ENCODE results near the gene STK24.
A peak's percentile ranks its signal among the peaks of the same experiment; 100 is the strongest.

Gene STK24

DNA sequence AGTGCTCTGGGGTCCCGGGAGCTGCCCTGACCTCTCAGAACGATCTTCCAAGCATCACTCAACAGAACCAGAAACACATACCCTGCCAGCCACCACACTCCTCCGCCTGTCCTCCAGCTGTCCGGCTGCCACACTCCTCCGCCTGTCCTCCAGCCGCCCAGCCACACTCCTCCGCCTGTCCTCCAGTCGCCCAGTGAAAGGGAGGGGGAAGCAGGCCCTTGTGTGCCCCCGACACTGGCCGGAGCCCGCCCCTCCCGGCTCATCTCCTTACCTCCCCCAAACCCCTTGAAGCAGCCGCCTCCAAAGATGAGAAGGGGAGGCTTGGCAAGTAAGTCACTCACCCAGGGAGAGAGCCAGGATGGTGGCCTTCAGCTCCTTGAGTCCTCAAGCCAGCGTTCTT lies 40.2 kb downstream of the STK24 start:
- H2BK15ac ChIP-seq (ENCODE audit: low read length): no peak overlapping the region
- DNase-seq (ENCODE audit: low spot score): no peak
- H2BK120ac ChIP-seq (ENCODE audit: low read depth, low read length): peak overlapping the region; percentile 47
- H3K27me3 ChIP-seq (ENCODE audit: control insufficient read depth in 3 of 3, insufficient read depth in 3 of 3, low read depth in 1 of 3, low read length in 3 of 3): no peaks in the 10 kb centered on the region
- H3K79me1 ChIP-seq (ENCODE audit: low read depth, low read length): peaks cover 25% of the 10 kb centered on the region
- H3K4me2 ChIP-seq (ENCODE audit: insufficient read depth, low read length, poor library complexity, severe bottlenecking): no peak overlapping the region
- no peak overlapping the region for H3K4me3 ChIP-seq (ENCODE audit: low read length in 2 of 2)
- H3K23ac ChIP-seq (ENCODE audit: low read depth, low read length, poor library complexity): peak overlapping the region; percentile 45
- H2AK5ac ChIP-seq (ENCODE audit: low read depth, low read length): no peak overlapping the region
- no peak overlapping the region for H2BK5ac ChIP-seq (ENCODE audit: low read length)
- H3K18ac ChIP-seq (ENCODE audit: low read length): peak overlapping the region; percentile 77
- H3K14ac ChIP-seq (ENCODE audit: low read length): no peak overlapping the region
- H3K27ac ChIP-seq (replicated peaks; ENCODE audit: low read length): no peak overlapping the region
- peaks cover 2 to 4% of the 10 kb centered on the region in 2 donors for H3K9me3 ChIP-seq (replicated peaks in 1 of 2; ENCODE audit: control insufficient read depth in 2 of 2, insufficient read depth in 1 of 2, low read depth in 1 of 2, low read length in 2 of 2)
- no peak overlapping the region for H4K91ac ChIP-seq (ENCODE audit: low read depth, low read length, poor library complexity)
- peaks cover 1 to 20% of the 10 kb centered on the region in 2 donors for H3K36me3 ChIP-seq (replicated peaks in 1 of 2; ENCODE audit: control insufficient read depth in 2 of 2, insufficient read depth in 2 of 2, low read length in 2 of 2)
- H2AFZ ChIP-seq (ENCODE audit: low read length): no peak overlapping the region
- no peak overlapping the region for H3K4ac ChIP-seq (ENCODE audit: low read length)
- peak overlapping the region; percentile 50 for H3K9ac ChIP-seq (ENCODE audit: low read depth, low read length, poor library complexity)
- H3K4me1 ChIP-seq (ENCODE audit: control insufficient read depth in 2 of 2, insufficient read depth in 1 of 2, low read depth in 1 of 2, low read length in 2 of 2): peaks cover 0 to 12% of the 10 kb centered on the region in 2 donors
- WGBS, 2 donors (ENCODE audit: extremely low coverage in 2 of 2, insufficient read length in 2 of 2, insufficient replicate concordance in 1 of 2): no CpG with 5 or more reads among the region's 14 CpGs
- no peak overlapping the region for H4K8ac ChIP-seq (ENCODE audit: low read depth, low read length)
- H2BK12ac ChIP-seq (ENCODE audit: low read length): no peak overlapping the region

DNA sequence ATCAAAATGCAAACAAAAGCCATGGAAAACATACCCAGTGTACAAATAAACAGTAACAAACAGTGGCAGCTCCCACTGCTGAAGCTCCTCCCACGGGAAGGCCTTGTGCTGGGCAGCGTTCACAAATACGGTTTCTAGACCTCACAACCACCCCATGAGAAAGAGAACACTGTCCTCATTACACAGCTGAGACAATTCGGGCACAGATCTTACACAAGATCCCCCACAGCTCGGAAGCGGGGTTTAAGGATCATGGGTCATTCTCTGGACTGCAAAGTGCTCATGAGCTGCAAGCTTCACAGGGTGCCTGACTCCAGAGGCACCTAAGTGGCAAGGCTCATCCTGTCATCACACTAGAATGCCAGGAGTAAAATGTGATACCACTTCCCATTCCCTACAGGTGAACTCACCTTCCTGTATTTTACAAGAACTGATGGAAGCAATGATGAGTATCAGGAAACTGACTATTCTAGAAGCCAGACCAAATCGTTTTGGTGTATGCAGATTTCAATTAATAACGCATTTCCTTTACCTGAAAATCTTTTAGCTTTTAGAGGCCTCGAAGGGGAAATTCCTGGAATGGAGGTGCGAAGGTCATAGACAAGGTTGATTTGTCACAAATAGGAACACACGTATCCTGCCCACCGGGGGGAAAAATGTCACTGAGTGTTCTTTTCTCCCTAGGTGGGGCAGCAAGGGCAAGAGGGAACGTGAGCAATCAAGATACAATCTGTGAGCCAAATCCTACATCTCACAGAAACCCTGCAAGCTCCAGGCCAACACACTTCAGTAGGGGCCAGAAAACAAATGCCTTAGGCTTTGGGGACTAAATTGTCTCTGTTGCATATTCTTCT lies 41.2 kb downstream of the STK24 start:
- H3K27ac ChIP-seq (replicated peaks; ENCODE audit: low read length): no peak overlapping the region
- no peaks in the 10 kb centered on the region for H3K27me3 ChIP-seq (ENCODE audit: control insufficient read depth in 3 of 3, insufficient read depth in 3 of 3, low read depth in 1 of 3, low read length in 3 of 3)
- H4K8ac ChIP-seq (ENCODE audit: low read depth, low read length): no peak overlapping the region
- no peak overlapping the region for H2BK120ac ChIP-seq (ENCODE audit: low read depth, low read length)
- H3K4me1 ChIP-seq (ENCODE audit: control insufficient read depth in 2 of 2, insufficient read depth in 1 of 2, low read depth in 1 of 2, low read length in 2 of 2): peaks cover 0 to 12% of the 10 kb centered on the region in 2 donors
- no peak overlapping the region for H3K18ac ChIP-seq (ENCODE audit: low read length)
- H2AFZ ChIP-seq (ENCODE audit: low read length): no peak overlapping the region
- no peak overlapping the region for H2BK5ac ChIP-seq (ENCODE audit: low read length)
- H2AK5ac ChIP-seq (ENCODE audit: low read depth, low read length): no peak overlapping the region
- peaks cover 26% of the 10 kb centered on the region for H3K79me1 ChIP-seq (ENCODE audit: low read depth, low read length)
- H3K14ac ChIP-seq (ENCODE audit: low read length): no peak overlapping the region
- H3K36me3 ChIP-seq (replicated peaks in 1 of 2; ENCODE audit: control insufficient read depth in 2 of 2, insufficient read depth in 2 of 2, low read length in 2 of 2): peaks cover 1 to 20% of the 10 kb centered on the region in 2 donors
- H3K23ac ChIP-seq (ENCODE audit: low read depth, low read length, poor library complexity): no peak overlapping the region
- H3K4me3 ChIP-seq (ENCODE audit: low read length in 2 of 2): no peak overlapping the region
- peaks cover 2 to 4% of the 10 kb centered on the region in 2 donors for H3K9me3 ChIP-seq (replicated peaks in 1 of 2; ENCODE audit: control insufficient read depth in 2 of 2, insufficient read depth in 1 of 2, low read depth in 1 of 2, low read length in 2 of 2)
- no CpG with 5 or more reads among the region's 13 CpGs for WGBS, 2 donors (ENCODE audit: extremely low coverage in 2 of 2, insufficient read length in 2 of 2, insufficient replicate concordance in 1 of 2)
- DNase-seq (ENCODE audit: low spot score): no peak
- no peak overlapping the region for H3K4ac ChIP-seq (ENCODE audit: low read length)
- H3K4me2 ChIP-seq (ENCODE audit: insufficient read depth, low read length, poor library complexity, severe bottlenecking): no peak overlapping the region
- H2BK15ac ChIP-seq (ENCODE audit: low read length): no peak overlapping the region
- no peak overlapping the region for H3K9ac ChIP-seq (ENCODE audit: low read depth, low read length, poor library complexity)
- no peak overlapping the region for H4K91ac ChIP-seq (ENCODE audit: low read depth, low read length, poor library complexity)
- H2BK12ac ChIP-seq (ENCODE audit: low read length): no peak overlapping the region

DNA sequence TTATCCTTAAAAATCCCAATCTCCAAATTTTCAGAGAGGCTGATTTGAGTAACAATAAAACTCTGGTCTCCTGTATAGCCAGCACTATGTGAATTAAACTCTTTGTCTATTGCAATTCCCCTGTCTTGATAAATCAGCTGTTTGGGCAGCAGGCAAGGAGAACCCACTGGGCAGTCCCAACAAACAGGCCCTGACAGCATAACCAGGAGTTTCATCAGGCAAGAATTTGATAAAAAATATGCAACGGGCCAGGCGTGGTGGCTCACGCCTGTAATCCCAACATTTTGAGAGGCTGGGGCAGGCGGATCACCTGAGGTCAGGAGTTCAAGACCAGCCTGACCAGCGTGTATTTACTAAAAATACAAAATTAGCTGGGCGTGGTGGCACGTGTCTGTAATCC lies 42.1 kb downstream of the STK24 start:
- Histone ChIP-seq H3K9me3 (replicated peaks in 1 of 2; ENCODE audit: control insufficient read depth in 2 of 2, insufficient read depth in 1 of 2, low read depth in 1 of 2, low read length in 2 of 2) (peaks cover under 1 to 7% of the 10 kb centered on the region in 2 donors), H2BK120ac (ENCODE audit: low read depth, low read length) (no peak overlapping the region), H2AK5ac (ENCODE audit: low read depth, low read length) (no peak overlapping the region), H4K8ac (ENCODE audit: low read depth, low read length) (no peak overlapping the region), H3K4me1 (ENCODE audit: control insufficient read depth in 2 of 2, insufficient read depth in 1 of 2, low read depth in 1 of 2, low read length in 2 of 2) (peaks cover 0 to 8% of the 10 kb centered on the region in 2 donors), H3K9ac (ENCODE audit: low read depth, low read length, poor library complexity) (no peak overlapping the region), H4K91ac (ENCODE audit: low read depth, low read length, poor library complexity) (no peak overlapping the region), H3K79me1 (ENCODE audit: low read depth, low read length) (peaks cover 26% of the 10 kb centered on the region), H3K27ac (replicated peaks; ENCODE audit: low read length) (no peak overlapping the region), H3K18ac (ENCODE audit: low read length) (no peak overlapping the region), H3K23ac (ENCODE audit: low read depth, low read length, poor library complexity) (no peak overlapping the region), H2BK5ac (ENCODE audit: low read length) (no peak overlapping the region), H3K27me3 (ENCODE audit: control insufficient read depth in 3 of 3, insufficient read depth in 3 of 3, low read depth in 1 of 3, low read length in 3 of 3) (no peaks in the 10 kb centered on the region), H3K36me3 (replicated peaks in 1 of 2; ENCODE audit: control insufficient read depth in 2 of 2, insufficient read depth in 2 of 2, low read length in 2 of 2) (peaks cover 1 to 26% of the 10 kb centered on the region in 2 donors), H3K4ac (ENCODE audit: low read length) (no peak overlapping the region), H3K4me2 (ENCODE audit: insufficient read depth, low read length, poor library complexity, severe bottlenecking) (no peak overlapping the region), H2BK15ac (ENCODE audit: low read length) (no peak overlapping the region), H2BK12ac (ENCODE audit: low read length) (no peak overlapping the region), H3K14ac (ENCODE audit: low read length) (no peak overlapping the region), H3K4me3 (ENCODE audit: low read length in 2 of 2) (no peak overlapping the region), H2AFZ (ENCODE audit: low read length) (no peak overlapping the region)
- DNase-seq (ENCODE audit: low spot score): no peak
- no CpG with 5 or more reads among the region's 7 CpGs for WGBS, 2 donors (ENCODE audit: extremely low coverage in 2 of 2, insufficient read length in 2 of 2, insufficient replicate concordance in 1 of 2)

DNA sequence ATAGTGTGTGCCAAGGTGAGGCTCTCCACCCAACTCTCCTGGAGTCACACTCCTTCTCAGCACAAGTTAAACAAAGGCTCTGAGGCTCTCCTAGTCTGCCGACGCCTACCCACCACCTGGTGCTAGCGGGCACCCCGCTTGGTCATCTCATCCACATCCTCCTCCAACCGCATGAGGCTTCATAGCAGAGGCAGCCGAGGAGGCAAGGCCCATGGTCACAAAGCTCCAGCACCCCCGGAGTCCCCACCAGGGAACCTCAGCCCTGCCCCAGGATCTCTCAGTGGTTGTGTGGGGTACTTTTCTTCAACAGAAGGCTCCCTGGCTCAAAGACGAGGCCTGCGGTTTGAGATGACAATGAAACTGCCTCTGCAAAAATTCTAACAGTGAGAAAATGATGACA lies 43.0 kb downstream of the STK24 start:
- H3K36me3 ChIP-seq (replicated peaks in 1 of 2; ENCODE audit: control insufficient read depth in 2 of 2, insufficient read depth in 2 of 2, low read length in 2 of 2): peaks cover 1 to 20% of the 10 kb centered on the region in 2 donors
- no peak overlapping the region for H2BK120ac ChIP-seq (ENCODE audit: low read depth, low read length)
- no peak overlapping the region for H3K4me2 ChIP-seq (ENCODE audit: insufficient read depth, low read length, poor library complexity, severe bottlenecking)
- H4K8ac ChIP-seq (ENCODE audit: low read depth, low read length): no peak overlapping the region
- H2BK5ac ChIP-seq (ENCODE audit: low read length): no peak overlapping the region
- no peak overlapping the region for H3K27ac ChIP-seq (replicated peaks; ENCODE audit: low read length)
- H3K14ac ChIP-seq (ENCODE audit: low read length): no peak overlapping the region
- H3K79me1 ChIP-seq (ENCODE audit: low read depth, low read length): peaks cover 26% of the 10 kb centered on the region
- no peaks in the 10 kb centered on the region for H3K27me3 ChIP-seq (ENCODE audit: control insufficient read depth in 3 of 3, insufficient read depth in 3 of 3, low read depth in 1 of 3, low read length in 3 of 3)
- H3K4me1 ChIP-seq (ENCODE audit: control insufficient read depth in 2 of 2, insufficient read depth in 1 of 2, low read depth in 1 of 2, low read length in 2 of 2): peaks cover 0 to 11% of the 10 kb centered on the region in 2 donors
- H3K18ac ChIP-seq (ENCODE audit: low read length): peak overlapping the region; percentile 33
- no peak overlapping the region for H2BK15ac ChIP-seq (ENCODE audit: low read length)
- no peak overlapping the region for H4K91ac ChIP-seq (ENCODE audit: low read depth, low read length, poor library complexity)
- no peak overlapping the region for H3K4me3 ChIP-seq (ENCODE audit: low read length in 2 of 2)
- DNase-seq (ENCODE audit: low spot score): no peak
- no peak overlapping the region for H2AK5ac ChIP-seq (ENCODE audit: low read depth, low read length)
- no peak overlapping the region for H3K9ac ChIP-seq (ENCODE audit: low read depth, low read length, poor library complexity)
- H3K23ac ChIP-seq (ENCODE audit: low read depth, low read length, poor library complexity): no peak overlapping the region
- H2AFZ ChIP-seq (ENCODE audit: low read length): no peak overlapping the region
- no CpG with 5 or more reads among the region's 9 CpGs for WGBS, 2 donors (ENCODE audit: extremely low coverage in 2 of 2, insufficient read length in 2 of 2, insufficient replicate concordance in 1 of 2)
- H2BK12ac ChIP-seq (ENCODE audit: low read length): no peak overlapping the region
- H3K4ac ChIP-seq (ENCODE audit: low read length): no peak overlapping the region
- peaks cover 0 to 5% of the 10 kb centered on the region in 2 donors for H3K9me3 ChIP-seq (replicated peaks in 1 of 2; ENCODE audit: control insufficient read depth in 2 of 2, insufficient read depth in 1 of 2, low read depth in 1 of 2, low read length in 2 of 2)

Measured in neuronal stem cell (in vitro differentiated cells).